Caco-2 (cell line): ENCODE data around the gene RIPK3. TPM values are rescaled to one million over a fixed set of nuclear protein-coding genes. Genes with fewer than 3 reads are reported as not detected.

ENCODE experiments used
- BruUV-seq: library from RNA; stranded (reverse); fragments of 400-500 nt; replicated peaks from 2 replicates; lab custom pipeline; 2021; lab: Mats Ljungman, UMichigan
- CTCF ChIA-PET: fragments of 300-600 bp; sonication (Branson Sonifier 250); formaldehyde crosslinking; loops from one replicate; lab custom pipeline; 2022; ENCODE audit warnings: antibody characterized with exemption; lab: Charles Lee
- POLR2A ChIA-PET: fragments of 300-600 bp; sonication (Branson Sonifier 250); formaldehyde crosslinking; loops from one replicate; lab custom pipeline; 2022; ENCODE audit warnings: antibody characterized with exemption; lab: Charles Lee
- DNase-seq, 2 experiments: peaks; one replicate each; pipeline versions ENCODE4 v3.0.0 to v3.0.0-alpha.2; 2020 to 2022
- H3K27me3 ChIP-seq: replicated peaks from 2 replicates; pipeline ENCODE4 v1.6.0; 2011; ENCODE audit warnings: low read length; ENCODE audit not compliant: control insufficient read depth, insufficient read depth
- H3K36me3 ChIP-seq: 2 replicates; pipeline ENCODE4 v1.5.1; 2011; ENCODE audit warnings: low read length; ENCODE audit not compliant: control insufficient read depth, insufficient read depth
- H3K4me1 ChIP-seq: fragments of 250-450 bp; sonication (Bioruptor Pico); 2 replicates; pipeline ENCODE4 v1.5.1; 2020; ENCODE audit warnings: mild to moderate bottlenecking
- H3K4me3 ChIP-seq: 2 replicates; pipeline ENCODE4 v1.5.1; 2011; ENCODE audit warnings: low read depth, mild to moderate bottlenecking, control low read depth, low read length
- H3K9me3 ChIP-seq: fragments of 250-450 bp; sonication (Bioruptor Pico); 2 replicates; pipeline ENCODE4 v1.5.1; 2020; ENCODE audit warnings: mild to moderate bottlenecking, moderate library complexity
- H3K27ac Mint-ChIP-seq: one replicate; pipeline ENCODE4 v1.8.0; 2022; ENCODE audit warnings: mixed read lengths; ENCODE audit not compliant: unreplicated experiment
- H3K27me3 Mint-ChIP-seq: one replicate; pipeline ENCODE4 v1.8.0; 2022; ENCODE audit warnings: mixed read lengths; ENCODE audit not compliant: insufficient read depth, unreplicated experiment
- H3K36me3 Mint-ChIP-seq: one replicate; pipeline ENCODE4 v1.8.0; 2022; ENCODE audit warnings: mild to moderate bottlenecking, mixed read lengths; ENCODE audit not compliant: insufficient read depth, unreplicated experiment
- H3K4me1 Mint-ChIP-seq: one replicate; pipeline ENCODE4 v1.8.0; 2022; ENCODE audit warnings: low read depth, mixed read lengths; ENCODE audit not compliant: unreplicated experiment
- H3K4me3 Mint-ChIP-seq: one replicate; pipeline ENCODE4 v1.8.0; 2022; ENCODE audit warnings: mild to moderate bottlenecking, moderate library complexity, mixed read lengths; ENCODE audit not compliant: unreplicated experiment
- H3K9me3 Mint-ChIP-seq: one replicate; pipeline ENCODE4 v1.8.0; 2022; ENCODE audit warnings: mixed read lengths; ENCODE audit not compliant: unreplicated experiment
- intact Hi-C: fragments of 100-400 bp; cut with micrococcal nuclease; formaldehyde crosslinking; loops from one replicate; pipeline ENCODE4 v1.10.0; 2022; ENCODE audit not compliant: unreplicated experiment
- total RNA-seq: library from RNA; stranded (reverse); gene quantifications from 2 replicates; pipeline ENCODE4 v1.2.3, GENCODE V29; 2022
- TF ChIP-seq, protein P1 (sequence below), 2 experiments: fragments of 200-600 bp in 1 of 2; IDR thresholded peaks; 1 replicate in 1 of 2; 2 replicates in 1 of 2; pipeline versions ENCODE4 v1.5.1 to v1.8.0; 2011 to 2022; ENCODE audit warnings: antibody characterized with exemption in 1 of 2, control low read depth in 1 of 2, inconsistent platforms in 1 of 2, low read depth in 1 of 2, low read length in 1 of 2, mild to moderate bottlenecking in 1 of 2, moderate library complexity in 1 of 2; ENCODE audit not compliant: insufficient read depth in 1 of 2, severe bottlenecking in 1 of 2, unreplicated experiment in 1 of 2

The RIPK3 gene
- total RNA-seq, 1 experiment from 2014 or later, result 1.5 TPM

GRCh38 chr14:24310265-24310645 is 29.5 kb downstream of the RIPK3 start:
- intact Hi-C loops, result no loop called here
- peaks cover 21% of the 10 kb centered on the region for H3K4me1 ChIP-seq
- Mint-ChIP-seq H3K36me3 (peaks cover 33% of the 10 kb centered on the region), H3K27me3 (no peaks in the 10 kb centered on the region), H3K9me3 (no peaks in the 10 kb centered on the region), H3K4me3 (no peak overlapping the region), H3K4me1 (peaks cover 21% of the 10 kb centered on the region), H3K27ac (no peak overlapping the region)
- H3K9me3 ChIP-seq, result no peaks in the 10 kb centered on the region
- H3K36me3 ChIP-seq, result peaks cover 4% of the 10 kb centered on the region
- DNase-seq, result no peak
- no peaks in the 10 kb centered on the region for H3K27me3 ChIP-seq
- CTCF ChIA-PET, result interaction anchor here (4.3 kb wide), 1 partner anchor 68 kb away, joined by 42 read pairs; the partner anchor contains the start of gene TINF2
- POLR2A ChIA-PET, result no interaction called here
- no peak overlapping the region for H3K4me3 ChIP-seq
- no TSS peak for BruUV-seq
- TF ChIP-seq, protein P1, sequence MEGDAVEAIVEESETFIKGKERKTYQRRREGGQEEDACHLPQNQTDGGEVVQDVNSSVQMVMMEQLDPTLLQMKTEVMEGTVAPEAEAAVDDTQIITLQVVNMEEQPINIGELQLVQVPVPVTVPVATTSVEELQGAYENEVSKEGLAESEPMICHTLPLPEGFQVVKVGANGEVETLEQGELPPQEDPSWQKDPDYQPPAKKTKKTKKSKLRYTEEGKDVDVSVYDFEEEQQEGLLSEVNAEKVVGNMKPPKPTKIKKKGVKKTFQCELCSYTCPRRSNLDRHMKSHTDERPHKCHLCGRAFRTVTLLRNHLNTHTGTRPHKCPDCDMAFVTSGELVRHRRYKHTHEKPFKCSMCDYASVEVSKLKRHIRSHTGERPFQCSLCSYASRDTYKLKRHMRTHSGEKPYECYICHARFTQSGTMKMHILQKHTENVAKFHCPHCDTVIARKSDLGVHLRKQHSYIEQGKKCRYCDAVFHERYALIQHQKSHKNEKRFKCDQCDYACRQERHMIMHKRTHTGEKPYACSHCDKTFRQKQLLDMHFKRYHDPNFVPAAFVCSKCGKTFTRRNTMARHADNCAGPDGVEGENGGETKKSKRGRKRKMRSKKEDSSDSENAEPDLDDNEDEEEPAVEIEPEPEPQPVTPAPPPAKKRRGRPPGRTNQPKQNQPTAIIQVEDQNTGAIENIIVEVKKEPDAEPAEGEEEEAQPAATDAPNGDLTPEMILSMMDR (IDR thresholded peaks at IDR 0.05; ENCODE audit: insufficient read depth in 1 of 2, low read depth in 1 of 2, low read length in 1 of 2, severe bottlenecking in 1 of 2, unreplicated experiment in 1 of 2), result no peak

- Mint-ChIP-seq H3K36me3 (peaks cover 39% of the 10 kb centered on the region), H3K4me3 (no peak within 1 kb of the TSS), H3K9me3 (no peaks in the 10 kb centered on the region), H3K27me3 (no peaks in the 10 kb centered on the region), H3K4me1 (peaks cover 21% of the 10 kb centered on the region), H3K27ac (no peak within 1 kb of the TSS)
- POLR2A ChIA-PET, result no interaction called here
- H3K36me3 ChIP-seq, result peaks cover 4% of the 10 kb centered on the region
- DNase-seq, result no peak
- TF ChIP-seq, protein P1 (IDR thresholded peaks at IDR 0.05; ENCODE audit: insufficient read depth in 1 of 2, low read depth in 1 of 2, low read length in 1 of 2, severe bottlenecking in 1 of 2, unreplicated experiment in 1 of 2), result no peak
- intact Hi-C loops, result no loop called here
- no peaks in the 10 kb centered on the region for H3K27me3 ChIP-seq
- CTCF ChIA-PET, result interaction anchor here (4.3 kb wide), 1 partner anchor 67 kb away, joined by 42 read pairs; the partner anchor contains the start of gene TINF2
- H3K4me3 ChIP-seq, result no peak within 1 kb of the TSS
- no peaks in the 10 kb centered on the region for H3K9me3 ChIP-seq
- no TSS peak for BruUV-seq
- H3K4me1 ChIP-seq, result peaks cover 21% of the 10 kb centered on the region
These were observed 30.1 kb downstream of the RIPK3 start, which contains the start of gene LTB4R2 for GRCh38 chr14:24309538-24310264. TSS of gene LTB4R2 (plus strand) at chr14:24310140. CDS start at chr14:24310665, 525 bp downstream.

GRCh38 chr14:24308342-24309124 is 31.3 kb downstream of the RIPK3 start:
- CTCF ChIA-PET, result interaction anchor here (0.6 to 4.3 kb wide), 21 partner anchors 8 to 250 kb away, joined by 3 to 54 read pairs (median 4); partner anchors contain the start of genes CHMP4A, DHRS1, IRF9 and NOP9
- H3K4me3 Mint-ChIP-seq, result peak overlapping the region; percentile 56
- Histone ChIP-seq H3K27me3 (no peaks in the 10 kb centered on the region), H3K9me3 (no peaks in the 10 kb centered on the region), H3K36me3 (peaks cover 4% of the 10 kb centered on the region), H3K4me3 (no peak overlapping the region), H3K4me1 (peaks cover 21% of the 10 kb centered on the region)
- no peaks in the 10 kb centered on the region for H3K27me3 Mint-ChIP-seq
- DNase-seq, result no peak
- POLR2A ChIA-PET, result interaction anchor here (0.5 to 1.6 kb wide), 6 partner anchors 9 to 113 kb away, joined by 3 to 11 read pairs (median 4); partner anchors contain the start of genes CHMP4A, DHRS1, NOP9 and TINF2
- no TSS peak for BruUV-seq
- no peaks in the 10 kb centered on the region for H3K9me3 Mint-ChIP-seq
- intact Hi-C loops, result loop anchor here (1.0 kb wide), 3 partner anchors 9 to 65 kb away; partner anchors contain the start of genes DHRS1, NOP9 and RABGGTA
- H3K36me3 Mint-ChIP-seq, result peaks cover 50% of the 10 kb centered on the region
- TF ChIP-seq, protein P1 (IDR thresholded peaks at IDR 0.05; ENCODE audit: insufficient read depth in 1 of 2, low read depth in 1 of 2, low read length in 1 of 2, severe bottlenecking in 1 of 2, unreplicated experiment in 1 of 2), result no peak
- peak overlapping the region; percentile 74 for H3K27ac Mint-ChIP-seq
- H3K4me1 Mint-ChIP-seq, result peaks cover 21% of the 10 kb centered on the region
